ENCODE results near the gene MANSC4. TPM values are rescaled to one million over a fixed set of nuclear protein-coding genes. Genes with fewer than 3 reads are reported as not detected.

MANSC4 gene
- total and polyA plus RNA-seq, 9 of the 15 experiments (the other 6 are each of a cell fraction or from before 2014, with no cell fraction given): not detected

DNA sequence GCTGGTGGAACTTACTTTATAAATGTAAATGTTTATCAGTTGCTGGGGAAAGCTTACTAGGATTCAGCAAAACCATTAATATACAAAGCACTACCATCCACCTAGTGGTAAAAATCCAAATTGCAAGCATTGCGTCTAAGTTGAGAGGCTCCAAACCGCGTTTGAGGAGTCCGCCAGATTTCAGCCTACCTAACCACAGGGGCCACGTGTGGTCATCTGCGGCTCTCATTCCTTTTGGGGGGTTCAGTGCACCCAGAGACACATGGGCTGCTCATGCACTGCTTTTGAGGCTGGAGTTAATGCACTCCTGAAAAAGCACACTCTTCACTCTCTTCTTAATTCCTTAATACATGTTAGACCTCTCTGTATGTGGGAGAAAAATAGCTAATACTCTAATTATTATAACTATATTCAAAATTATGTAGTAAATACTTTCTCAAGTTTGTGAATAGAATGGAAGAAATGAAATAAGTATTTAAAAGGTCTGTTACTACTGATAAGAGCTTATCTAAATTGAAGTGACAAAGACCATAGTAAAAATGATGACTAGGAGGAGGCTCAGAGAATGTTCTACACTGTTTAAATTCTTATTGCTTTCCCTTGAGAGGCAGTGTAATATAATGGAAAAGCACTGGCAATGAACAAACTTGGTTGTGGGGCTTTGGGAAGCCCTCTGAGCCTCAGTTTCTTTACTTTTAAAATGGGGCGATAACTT, 41.4 kb upstream of the MANSC4 start (continued):
- TF ChIP-seq, protein P1, sequence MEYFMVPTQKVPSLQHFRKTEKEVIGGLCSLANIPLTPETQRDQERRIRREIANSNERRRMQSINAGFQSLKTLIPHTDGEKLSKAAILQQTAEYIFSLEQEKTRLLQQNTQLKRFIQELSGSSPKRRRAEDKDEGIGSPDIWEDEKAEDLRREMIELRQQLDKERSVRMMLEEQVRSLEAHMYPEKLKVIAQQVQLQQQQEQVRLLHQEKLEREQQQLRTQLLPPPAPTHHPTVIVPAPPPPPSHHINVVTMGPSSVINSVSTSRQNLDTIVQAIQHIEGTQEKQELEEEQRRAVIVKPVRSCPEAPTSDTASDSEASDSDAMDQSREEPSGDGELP (CRISPR knock-in tag; IDR thresholded peaks at IDR 0.05; ENCODE audit: borderline replicate concordance): no peak
- TF ChIP-seq KLF6 (CRISPR knock-in tag; IDR thresholded peaks at IDR 0.05; ENCODE audit: borderline replicate concordance) (no peak), ZNF780A (CRISPR knock-in tag; IDR thresholded peaks at IDR 0.05) (no peak), MXI1 (IDR thresholded peaks at IDR 0.05; ENCODE audit: low read depth, low read length) (no peak), ZNF695 (CRISPR knock-in tag; IDR thresholded peaks at IDR 0.05) (no peak), ZNF79 (CRISPR knock-in tag; IDR thresholded peaks at IDR 0.05; ENCODE audit: low read depth) (no peak), RBM25 (IDR thresholded peaks at IDR 0.05; ENCODE audit: low read depth, low read length, severe bottlenecking) (no peak), KAT7 (CRISPR knock-in tag; IDR thresholded peaks at IDR 0.05; ENCODE audit: borderline replicate concordance) (no peak), IRF2 (CRISPR knock-in tag; IDR thresholded peaks at IDR 0.05) (no peak), ETV5 (CRISPR knock-in tag; IDR thresholded peaks at IDR 0.05; ENCODE audit: low read depth) (no peak), PPARD (CRISPR knock-in tag; IDR thresholded peaks at IDR 0.05) (no peak), FIP1L1 (IDR thresholded peaks at IDR 0.05; ENCODE audit: low read depth, low read length, poor library complexity, severe bottlenecking) (no peak), SRSF9 (IDR thresholded peaks at IDR 0.05; ENCODE audit: borderline replicate concordance, low read depth, low read length) (no peak), SAFB (IDR thresholded peaks at IDR 0.05; ENCODE audit: borderline replicate concordance, low read depth, low read length) (no peak), TAL1 (IDR thresholded peaks at IDR 0.05) (peak; percentile 45), DPF2 (IDR thresholded peaks at IDR 0.05) (no peak; the same call in 1 of the 2 replicates), ETS2 (tag; IDR thresholded peaks at IDR 0.05; ENCODE audit: borderline replicate concordance, poor library complexity, severe bottlenecking) (no peak)
- TF ChIP-seq, protein P2, sequence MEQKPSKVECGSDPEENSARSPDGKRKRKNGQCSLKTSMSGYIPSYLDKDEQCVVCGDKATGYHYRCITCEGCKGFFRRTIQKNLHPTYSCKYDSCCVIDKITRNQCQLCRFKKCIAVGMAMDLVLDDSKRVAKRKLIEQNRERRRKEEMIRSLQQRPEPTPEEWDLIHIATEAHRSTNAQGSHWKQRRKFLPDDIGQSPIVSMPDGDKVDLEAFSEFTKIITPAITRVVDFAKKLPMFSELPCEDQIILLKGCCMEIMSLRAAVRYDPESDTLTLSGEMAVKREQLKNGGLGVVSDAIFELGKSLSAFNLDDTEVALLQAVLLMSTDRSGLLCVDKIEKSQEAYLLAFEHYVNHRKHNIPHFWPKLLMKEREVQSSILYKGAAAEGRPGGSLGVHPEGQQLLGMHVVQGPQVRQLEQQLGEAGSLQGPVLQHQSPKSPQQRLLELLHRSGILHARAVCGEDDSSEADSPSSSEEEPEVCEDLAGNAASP (IDR thresholded peaks at IDR 0.05): no peak
- TF ChIP-seq, protein P3, sequence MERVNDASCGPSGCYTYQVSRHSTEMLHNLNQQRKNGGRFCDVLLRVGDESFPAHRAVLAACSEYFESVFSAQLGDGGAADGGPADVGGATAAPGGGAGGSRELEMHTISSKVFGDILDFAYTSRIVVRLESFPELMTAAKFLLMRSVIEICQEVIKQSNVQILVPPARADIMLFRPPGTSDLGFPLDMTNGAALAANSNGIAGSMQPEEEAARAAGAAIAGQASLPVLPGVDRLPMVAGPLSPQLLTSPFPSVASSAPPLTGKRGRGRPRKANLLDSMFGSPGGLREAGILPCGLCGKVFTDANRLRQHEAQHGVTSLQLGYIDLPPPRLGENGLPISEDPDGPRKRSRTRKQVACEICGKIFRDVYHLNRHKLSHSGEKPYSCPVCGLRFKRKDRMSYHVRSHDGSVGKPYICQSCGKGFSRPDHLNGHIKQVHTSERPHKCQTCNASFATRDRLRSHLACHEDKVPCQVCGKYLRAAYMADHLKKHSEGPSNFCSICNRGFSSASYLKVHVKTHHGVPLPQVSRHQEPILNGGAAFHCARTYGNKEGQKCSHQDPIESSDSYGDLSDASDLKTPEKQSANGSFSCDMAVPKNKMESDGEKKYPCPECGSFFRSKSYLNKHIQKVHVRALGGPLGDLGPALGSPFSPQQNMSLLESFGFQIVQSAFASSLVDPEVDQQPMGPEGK (CRISPR knock-in tag; IDR thresholded peaks at IDR 0.05; ENCODE audit: borderline replicate concordance): no peak
- TF ChIP-seq, protein P4, sequence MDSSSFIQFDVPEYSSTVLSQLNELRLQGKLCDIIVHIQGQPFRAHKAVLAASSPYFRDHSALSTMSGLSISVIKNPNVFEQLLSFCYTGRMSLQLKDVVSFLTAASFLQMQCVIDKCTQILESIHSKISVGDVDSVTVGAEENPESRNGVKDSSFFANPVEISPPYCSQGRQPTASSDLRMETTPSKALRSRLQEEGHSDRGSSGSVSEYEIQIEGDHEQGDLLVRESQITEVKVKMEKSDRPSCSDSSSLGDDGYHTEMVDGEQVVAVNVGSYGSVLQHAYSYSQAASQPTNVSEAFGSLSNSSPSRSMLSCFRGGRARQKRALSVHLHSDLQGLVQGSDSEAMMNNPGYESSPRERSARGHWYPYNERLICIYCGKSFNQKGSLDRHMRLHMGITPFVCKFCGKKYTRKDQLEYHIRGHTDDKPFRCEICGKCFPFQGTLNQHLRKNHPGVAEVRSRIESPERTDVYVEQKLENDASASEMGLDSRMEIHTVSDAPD (CRISPR knock-in tag; IDR thresholded peaks at IDR 0.05): no peak

All from K562 (cell line).